ENCODE data around the gene CMTR2. TPM values are rescaled to one million over a fixed set of nuclear protein-coding genes. Genes with fewer than 3 reads are reported as not detected.

Gene CMTR2
- total and polyA plus RNA-seq, 2 experiments from 2014 or later: 6.0 to 19.0 TPM

DNA sequence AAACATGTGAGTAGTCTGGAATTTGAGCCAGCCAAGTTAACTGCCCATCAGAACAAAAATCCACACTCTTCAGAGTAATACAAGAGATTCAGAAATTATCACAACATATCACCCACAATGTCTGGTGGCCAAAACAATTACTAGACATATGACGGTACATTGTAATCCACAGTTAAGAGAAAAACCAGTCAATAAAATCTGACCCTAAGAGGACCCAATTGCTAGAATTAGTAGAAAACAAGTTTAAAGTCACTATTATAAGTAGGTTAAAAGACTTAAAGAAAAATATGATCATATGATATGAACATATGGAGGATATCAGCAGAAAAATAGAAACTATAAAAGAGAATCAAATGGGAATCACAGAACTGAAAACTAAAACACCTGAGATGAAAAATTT lies 15.8 kb downstream of the CMTR2 start (continued):
- TF ChIP-seq, protein P1, sequence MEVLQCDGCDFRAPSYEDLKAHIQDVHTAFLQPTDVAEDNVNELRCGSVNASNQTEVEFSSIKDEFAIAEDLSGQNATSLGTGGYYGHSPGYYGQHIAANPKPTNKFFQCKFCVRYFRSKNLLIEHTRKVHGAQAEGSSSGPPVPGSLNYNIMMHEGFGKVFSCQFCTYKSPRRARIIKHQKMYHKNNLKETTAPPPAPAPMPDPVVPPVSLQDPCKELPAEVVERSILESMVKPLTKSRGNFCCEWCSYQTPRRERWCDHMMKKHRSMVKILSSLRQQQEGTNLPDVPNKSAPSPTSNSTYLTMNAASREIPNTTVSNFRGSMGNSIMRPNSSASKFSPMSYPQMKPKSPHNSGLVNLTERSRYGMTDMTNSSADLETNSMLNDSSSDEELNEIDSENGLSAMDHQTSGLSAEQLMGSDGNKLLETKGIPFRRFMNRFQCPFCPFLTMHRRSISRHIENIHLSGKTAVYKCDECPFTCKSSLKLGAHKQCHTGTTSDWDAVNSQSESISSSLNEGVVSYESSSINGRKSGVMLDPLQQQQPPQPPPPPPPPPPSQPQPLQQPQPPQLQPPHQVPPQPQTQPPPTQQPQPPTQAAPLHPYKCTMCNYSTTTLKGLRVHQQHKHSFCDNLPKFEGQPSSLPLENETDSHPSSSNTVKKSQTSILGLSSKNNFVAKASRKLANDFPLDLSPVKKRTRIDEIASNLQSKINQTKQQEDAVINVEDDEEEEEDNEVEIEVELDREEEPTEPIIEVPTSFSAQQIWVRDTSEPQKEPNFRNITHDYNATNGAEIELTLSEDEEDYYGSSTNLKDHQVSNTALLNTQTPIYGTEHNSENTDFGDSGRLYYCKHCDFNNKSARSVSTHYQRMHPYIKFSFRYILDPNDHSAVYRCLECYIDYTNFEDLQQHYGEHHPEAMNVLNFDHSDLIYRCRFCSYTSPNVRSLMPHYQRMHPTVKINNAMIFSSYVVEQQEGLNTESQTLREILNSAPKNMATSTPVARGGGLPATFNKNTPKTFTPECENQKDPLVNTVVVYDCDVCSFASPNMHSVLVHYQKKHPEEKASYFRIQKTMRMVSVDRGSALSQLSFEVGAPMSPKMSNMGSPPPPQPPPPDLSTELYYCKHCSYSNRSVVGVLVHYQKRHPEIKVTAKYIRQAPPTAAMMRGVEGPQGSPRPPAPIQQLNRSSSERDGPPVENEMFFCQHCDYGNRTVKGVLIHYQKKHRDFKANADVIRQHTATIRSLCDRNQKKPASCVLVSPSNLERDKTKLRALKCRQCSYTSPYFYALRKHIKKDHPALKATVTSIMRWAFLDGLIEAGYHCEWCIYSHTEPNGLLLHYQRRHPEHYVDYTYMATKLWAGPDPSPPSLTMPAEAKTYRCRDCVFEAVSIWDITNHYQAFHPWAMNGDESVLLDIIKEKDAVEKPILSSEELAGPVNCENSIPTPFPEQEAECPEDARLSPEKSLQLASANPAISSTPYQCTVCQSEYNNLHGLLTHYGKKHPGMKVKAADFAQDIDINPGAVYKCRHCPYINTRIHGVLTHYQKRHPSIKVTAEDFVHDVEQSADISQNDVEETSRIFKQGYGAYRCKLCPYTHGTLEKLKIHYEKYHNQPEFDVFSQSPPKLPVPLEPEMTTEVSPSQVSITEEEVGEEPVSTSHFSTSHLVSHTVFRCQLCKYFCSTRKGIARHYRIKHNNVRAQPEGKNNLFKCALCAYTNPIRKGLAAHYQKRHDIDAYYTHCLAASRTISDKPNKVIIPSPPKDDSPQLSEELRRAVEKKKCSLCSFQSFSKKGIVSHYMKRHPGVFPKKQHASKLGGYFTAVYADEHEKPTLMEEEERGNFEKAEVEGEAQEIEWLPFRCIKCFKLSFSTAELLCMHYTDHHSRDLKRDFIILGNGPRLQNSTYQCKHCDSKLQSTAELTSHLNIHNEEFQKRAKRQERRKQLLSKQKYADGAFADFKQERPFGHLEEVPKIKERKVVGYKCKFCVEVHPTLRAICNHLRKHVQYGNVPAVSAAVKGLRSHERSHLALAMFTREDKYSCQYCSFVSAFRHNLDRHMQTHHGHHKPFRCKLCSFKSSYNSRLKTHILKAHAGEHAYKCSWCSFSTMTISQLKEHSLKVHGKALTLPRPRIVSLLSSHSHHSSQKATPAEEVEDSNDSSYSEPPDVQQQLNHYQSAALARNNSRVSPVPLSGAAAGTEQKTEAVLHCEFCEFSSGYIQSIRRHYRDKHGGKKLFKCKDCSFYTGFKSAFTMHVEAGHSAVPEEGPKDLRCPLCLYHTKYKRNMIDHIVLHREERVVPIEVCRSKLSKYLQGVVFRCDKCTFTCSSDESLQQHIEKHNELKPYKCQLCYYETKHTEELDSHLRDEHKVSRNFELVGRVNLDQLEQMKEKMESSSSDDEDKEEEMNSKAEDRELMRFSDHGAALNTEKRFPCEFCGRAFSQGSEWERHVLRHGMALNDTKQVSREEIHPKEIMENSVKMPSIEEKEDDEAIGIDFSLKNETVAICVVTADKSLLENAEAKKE (CRISPR knock-in tag; IDR thresholded peaks at IDR 0.05): no peak
- TF ChIP-seq EZH2phosphoT487 (IDR thresholded peaks at IDR 0.05; ENCODE audit: unreplicated experiment) (no peak), NANOG (IDR thresholded peaks at IDR 0.05; ENCODE audit: borderline replicate concordance) (no peak), JUNB (IDR thresholded peaks at IDR 0.05; ENCODE audit: unreplicated experiment) (no peak)
- TF ChIP-seq, protein P2, sequence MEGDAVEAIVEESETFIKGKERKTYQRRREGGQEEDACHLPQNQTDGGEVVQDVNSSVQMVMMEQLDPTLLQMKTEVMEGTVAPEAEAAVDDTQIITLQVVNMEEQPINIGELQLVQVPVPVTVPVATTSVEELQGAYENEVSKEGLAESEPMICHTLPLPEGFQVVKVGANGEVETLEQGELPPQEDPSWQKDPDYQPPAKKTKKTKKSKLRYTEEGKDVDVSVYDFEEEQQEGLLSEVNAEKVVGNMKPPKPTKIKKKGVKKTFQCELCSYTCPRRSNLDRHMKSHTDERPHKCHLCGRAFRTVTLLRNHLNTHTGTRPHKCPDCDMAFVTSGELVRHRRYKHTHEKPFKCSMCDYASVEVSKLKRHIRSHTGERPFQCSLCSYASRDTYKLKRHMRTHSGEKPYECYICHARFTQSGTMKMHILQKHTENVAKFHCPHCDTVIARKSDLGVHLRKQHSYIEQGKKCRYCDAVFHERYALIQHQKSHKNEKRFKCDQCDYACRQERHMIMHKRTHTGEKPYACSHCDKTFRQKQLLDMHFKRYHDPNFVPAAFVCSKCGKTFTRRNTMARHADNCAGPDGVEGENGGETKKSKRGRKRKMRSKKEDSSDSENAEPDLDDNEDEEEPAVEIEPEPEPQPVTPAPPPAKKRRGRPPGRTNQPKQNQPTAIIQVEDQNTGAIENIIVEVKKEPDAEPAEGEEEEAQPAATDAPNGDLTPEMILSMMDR (conservative IDR thresholded peaks at IDR 0.05; ENCODE audit: low read depth in 2 of 2): no peak

DNA sequence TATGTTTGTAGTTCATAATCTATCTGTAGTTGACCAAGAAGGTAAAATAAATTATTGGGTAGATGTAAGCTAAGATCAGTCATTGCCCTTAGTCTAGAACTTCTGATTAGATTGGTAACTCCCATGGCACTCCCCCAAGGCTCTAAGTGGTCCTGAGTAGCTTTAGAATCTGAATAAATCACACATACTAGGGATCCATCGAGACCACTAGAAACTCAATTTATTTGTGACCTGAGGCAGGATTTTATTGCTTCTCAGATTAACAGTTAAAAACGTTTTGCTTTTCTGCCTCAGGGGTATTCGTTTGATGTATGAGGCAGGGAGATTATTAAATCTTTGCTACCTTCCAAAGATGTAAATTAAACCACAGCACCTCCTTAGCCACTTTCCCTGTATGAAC lies 24.9 kb downstream of the CMTR2 start:
- Histone ChIP-seq H3F3A (replicated peaks; ENCODE audit: low read depth) (no peaks in the 10 kb centered on the region), H3K36me3 (ENCODE audit: insufficient read depth) (no peaks in the 10 kb centered on the region), H3K27me3 (ENCODE audit: insufficient read depth) (no peaks in the 10 kb centered on the region), H3K9me2 (ENCODE audit: insufficient read depth) (peaks cover 19% of the 10 kb centered on the region; the same call in 1 of the 2 replicates), H2AFZ (no peak overlapping the region), H3K4me3 (no peak overlapping the region), H3K4me2 (no peak overlapping the region), H3K4me1 (ENCODE audit: insufficient read depth) (no peaks in the 10 kb centered on the region), H3K79me2 (replicated peaks; ENCODE audit: insufficient read depth) (no peaks in the 10 kb centered on the region), H4K20me1 (replicated peaks; ENCODE audit: insufficient read depth) (no peaks in the 10 kb centered on the region), H3K27ac (ENCODE audit: low read depth) (no peak overlapping the region)
- Mint-ChIP-seq H3K27ac (no peak overlapping the region), H3K4me3 (no peak overlapping the region), H3K36me3 (ENCODE audit: low read depth) (no peaks in the 10 kb centered on the region), H3K4me1 (no peaks in the 10 kb centered on the region), H3K27me3 (ENCODE audit: insufficient read depth, low read depth, poor library complexity) (peaks cover 3% of the 10 kb centered on the region), H3K9me3 (no peaks in the 10 kb centered on the region)
- DNase-seq (ENCODE audit: low spot score) (no peak), ATAC-seq (no peak)
- TF ChIP-seq, protein P3, sequence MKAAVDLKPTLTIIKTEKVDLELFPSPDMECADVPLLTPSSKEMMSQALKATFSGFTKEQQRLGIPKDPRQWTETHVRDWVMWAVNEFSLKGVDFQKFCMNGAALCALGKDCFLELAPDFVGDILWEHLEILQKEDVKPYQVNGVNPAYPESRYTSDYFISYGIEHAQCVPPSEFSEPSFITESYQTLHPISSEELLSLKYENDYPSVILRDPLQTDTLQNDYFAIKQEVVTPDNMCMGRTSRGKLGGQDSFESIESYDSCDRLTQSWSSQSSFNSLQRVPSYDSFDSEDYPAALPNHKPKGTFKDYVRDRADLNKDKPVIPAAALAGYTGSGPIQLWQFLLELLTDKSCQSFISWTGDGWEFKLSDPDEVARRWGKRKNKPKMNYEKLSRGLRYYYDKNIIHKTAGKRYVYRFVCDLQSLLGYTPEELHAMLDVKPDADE (IDR thresholded peaks at IDR 0.05): no peak
- TF ChIP-seq JUNB (IDR thresholded peaks at IDR 0.05; ENCODE audit: unreplicated experiment): no peak
- no peak for TF ChIP-seq CREB1 (CRISPR knock-in tag; IDR thresholded peaks at IDR 0.05; ENCODE audit: low read depth)
- TF ChIP-seq, protein P2 (conservative IDR thresholded peaks at IDR 0.05; ENCODE audit: low read depth in 2 of 2): no peak
- no peak for TF ChIP-seq EZH2 (IDR thresholded peaks at IDR 0.05; ENCODE audit: low read depth, unreplicated experiment)
- TF ChIP-seq ZNF114 (CRISPR knock-in tag; IDR thresholded peaks at IDR 0.05): no peak
- no peak for TF ChIP-seq ZNF331 (CRISPR knock-in tag; IDR thresholded peaks at IDR 0.05; ENCODE audit: low read depth)
- no peak for TF ChIP-seq STAT1 (IDR thresholded peaks at IDR 0.05; ENCODE audit: unreplicated experiment)
- no peak for TF ChIP-seq NANOG (IDR thresholded peaks at IDR 0.05; ENCODE audit: borderline replicate concordance)
